IMR-90 (cell line): ENCODE results near the gene NT5DC3. TPM values are rescaled to one million over a fixed set of nuclear protein-coding genes. Genes with fewer than 3 reads are reported as not detected.
A peak's percentile ranks its signal among the peaks of the same experiment; 100 is the strongest.

Source experiments
- ATAC-seq: fragments of 200-7000 bp; cut with Tn5 transposase; 2 replicates; pipeline ENCODE4 v1.9.1; 2020; ENCODE audit warnings: low read depth, mild to moderate bottlenecking, moderate library complexity
- Bru-seq: library from RNA; stranded (reverse); fragments of 400-500 nt; gene quantifications from one replicate; lab custom pipeline; 2021; lab: Mats Ljungman, UMichigan
- BruChase-seq, 2 experiments: library from RNA; stranded (reverse); fragments of 400-500 nt; gene quantifications; one replicate each; lab custom pipeline; 2021; lab: Mats Ljungman, UMichigan
- BruUV-seq: library from RNA; stranded (reverse); fragments of 400-500 nt; replicated peaks from 2 replicates; lab custom pipeline; 2021; lab: Mats Ljungman, UMichigan
- CTCF ChIA-PET: fragments of 300-600 bp; formaldehyde crosslinking; extraction: SDS; loops from one replicate; lab custom pipeline; 2021; ENCODE audit warnings: antibody characterized with exemption; lab: Yijun Ruan, JAX
- POLR2A ChIA-PET: fragments of 300-600 bp; sonication (Branson Sonifier 250); formaldehyde crosslinking; loops from one replicate; lab custom pipeline; 2022; ENCODE audit warnings: antibody characterized with exemption; ENCODE audit not compliant: unreplicated experiment; lab: Charles Lee
- DNase-seq: peaks from one replicate; pipeline ENCODE4 v3.0.0; 2013
- H2AFZ ChIP-seq: replicated peaks from 2 replicates; pipeline ENCODE3; 2013; ENCODE audit warnings: low read length, mild to moderate bottlenecking; ENCODE audit not compliant: poor library complexity
- H2AK5ac ChIP-seq: 2 replicates; pipeline ENCODE4 v1.6.1; 2013; ENCODE audit warnings: low read depth, low read length, inconsistent platforms
- H2AK9ac ChIP-seq: replicated peaks from 2 replicates; pipeline ENCODE3; 2013; ENCODE audit warnings: mild to moderate bottlenecking, low read depth, low read length, moderate library complexity; ENCODE audit not compliant: poor library complexity
- H2BK120ac ChIP-seq: 2 replicates; pipeline ENCODE4 v1.6.1; 2013; ENCODE audit warnings: low read depth, low read length, inconsistent platforms
- H2BK15ac ChIP-seq: 3 replicates; pipeline ENCODE4 v1.6.1; 2013; ENCODE audit warnings: low read depth, low read length, inconsistent platforms
- H2BK20ac ChIP-seq: 2 replicates; pipeline ENCODE4 v1.6.1; 2013; ENCODE audit warnings: low read depth, mild to moderate bottlenecking, inconsistent platforms, low read length, moderate library complexity
- H2BK5ac ChIP-seq: 2 replicates; pipeline ENCODE4 v1.6.1; 2013; ENCODE audit warnings: mild to moderate bottlenecking, low read depth, low read length, inconsistent platforms; ENCODE audit not compliant: poor library complexity, severe bottlenecking
- H3K14ac ChIP-seq: replicated peaks from 2 replicates; pipeline ENCODE4 v1.6.1; 2013; ENCODE audit warnings: low read depth, low read length, inconsistent platforms
- H3K18ac ChIP-seq: 2 replicates; pipeline ENCODE4 v1.6.1; 2013; ENCODE audit warnings: low read depth, low read length, control low read depth
- H3K23ac ChIP-seq: 2 replicates; pipeline ENCODE4 v1.6.1; 2013; ENCODE audit warnings: low read depth, low read length, inconsistent platforms
- H3K27ac ChIP-seq: 2 replicates; pipeline ENCODE4 v1.5.1; 2013; ENCODE audit warnings: mild to moderate bottlenecking, control low read depth, low read length; ENCODE audit not compliant: insufficient read depth
- H3K27me3 ChIP-seq: 2 replicates; pipeline ENCODE4 v1.6.1; 2013; ENCODE audit warnings: low read length; ENCODE audit not compliant: control insufficient read depth, insufficient read depth
- H3K36me3 ChIP-seq: 2 replicates; pipeline ENCODE4 v1.6.1; 2013; ENCODE audit warnings: low read length, mixed read lengths; ENCODE audit not compliant: control insufficient read depth, insufficient read depth
- H3K4ac ChIP-seq: 2 replicates; pipeline ENCODE4 v1.6.1; 2013; ENCODE audit warnings: low read depth, low read length, inconsistent platforms
- H3K4me1 ChIP-seq: 2 replicates; pipeline ENCODE4 v1.6.1; 2013; ENCODE audit warnings: low read length, mixed read lengths; ENCODE audit not compliant: control insufficient read depth, insufficient read depth
- H3K4me2 ChIP-seq: 2 replicates; pipeline ENCODE4 v1.6.1; 2013; ENCODE audit warnings: low read depth, mild to moderate bottlenecking, control low read depth, low read length, moderate library complexity
- H3K4me3 ChIP-seq: 2 replicates; pipeline ENCODE4 v1.5.1; 2013; ENCODE audit warnings: low read depth, mild to moderate bottlenecking, control low read depth, low read length, moderate library complexity; ENCODE audit not compliant: insufficient read depth
- H3K56ac ChIP-seq: 2 replicates; pipeline ENCODE4 v1.6.1; 2013; ENCODE audit warnings: low read length, inconsistent platforms; ENCODE audit not compliant: insufficient read depth; ENCODE audit errors: extremely low read depth
- H3K79me1 ChIP-seq, 2 experiments: 2 replicates each; pipeline ENCODE4 v1.6.1; 2013; ENCODE audit warnings: low read length in 2 of 2, inconsistent platforms in 1 of 2, low read depth in 1 of 2
- H3K9ac ChIP-seq: 2 replicates; pipeline ENCODE4 v1.6.1; 2013; ENCODE audit warnings: low read depth, low read length, control low read depth
- H3K9me1 ChIP-seq: 2 replicates; pipeline ENCODE4 v1.6.1; 2013; ENCODE audit warnings: low read length, inconsistent platforms; ENCODE audit not compliant: insufficient read depth
- H3K9me3 ChIP-seq: 2 replicates; pipeline ENCODE4 v1.6.1; 2013; ENCODE audit warnings: low read length; ENCODE audit not compliant: control insufficient read depth, insufficient read depth
- H4K20me1 ChIP-seq: 2 replicates; pipeline ENCODE4 v1.6.1; 2013; ENCODE audit warnings: low read length, inconsistent platforms; ENCODE audit not compliant: insufficient read depth
- H4K5ac ChIP-seq: 2 replicates; pipeline ENCODE4 v1.6.1; 2013; ENCODE audit warnings: mild to moderate bottlenecking, low read depth, low read length, control low read depth
- H4K8ac ChIP-seq, 2 experiments: 2 replicates each; pipeline ENCODE4 v1.6.1; 2013; ENCODE audit warnings: low read depth in 2 of 2, low read length in 2 of 2, control low read depth in 1 of 2, inconsistent platforms in 1 of 2
- H4K91ac ChIP-seq: 2 replicates; pipeline ENCODE4 v1.6.1; 2013; ENCODE audit warnings: low read depth, low read length, inconsistent platforms; ENCODE audit not compliant: insufficient read depth
- MAFK ChIP-seq: IDR thresholded peaks from 2 replicates; pipeline ENCODE4 v1.6.1; 2012; ENCODE audit warnings: low read depth, low read length, improper control_type of control experiment
- MAZ ChIP-seq: IDR thresholded peaks from 2 replicates; pipeline ENCODE4 v1.6.1; 2012; ENCODE audit warnings: low read depth, mild to moderate bottlenecking, low read length, improper control_type of control experiment, moderate library complexity, borderline replicate concordance
- MXI1 ChIP-seq: IDR thresholded peaks from 2 replicates; pipeline ENCODE4 v1.6.1; 2012; ENCODE audit warnings: low read depth, mild to moderate bottlenecking, low read length, moderate library complexity, borderline replicate concordance
- POLR2A ChIP-seq: IDR thresholded peaks from 2 replicates; pipeline ENCODE4 v1.6.1; 2012; ENCODE audit warnings: mild to moderate bottlenecking, low read depth, low read length
- RFX5 ChIP-seq: IDR thresholded peaks from 2 replicates; pipeline ENCODE4 v1.8.0; 2012; ENCODE audit warnings: low read depth, mild to moderate bottlenecking, low read length, moderate library complexity
- SMC3 ChIP-seq: fragments of 150-350 bp; IDR thresholded peaks from 2 replicates; pipeline ENCODE4 v1.6.1; 2016; ENCODE audit warnings: low read depth, mild to moderate bottlenecking, antibody characterized with exemption, low read length, moderate library complexity
- WGBS, 2 experiments: methylation state at CpG; one replicate each; pipeline versions ENCODE4 v1.1.5 to v1.1.7; 2013; ENCODE audit warnings: missing lambda C conversion rate in 2 of 2; ENCODE audit not compliant: insufficient read length in 1 of 2; ENCODE audit errors: extremely low coverage in 2 of 2; 5-methylcytosine and 5-hydroxymethylcytosine counted together
- dilution Hi-C: fragments of 300-500 bp; cut with HindIII; formaldehyde crosslinking; loops from one replicate; pipeline ENCODE4 v1.14.3; 2018; ENCODE audit warnings: low sequenced_read_pairs; ENCODE audit not compliant: unreplicated experiment
- in situ Hi-C: fragments of 300-500 bp; cut with MboI; formaldehyde crosslinking; loops from 3 replicates; pipeline ENCODE4 v1.14.3; 2019; ENCODE audit warnings: low sequenced_read_pairs, inconsistent platforms, mixed read lengths
- intact Hi-C: fragments of 100-400 bp; cut with micrococcal nuclease; formaldehyde crosslinking; loops from 2 replicates; pipeline ENCODE4 v1.10.0; 2022
- long read RNA-seq: library from polyadenylated mRNA; unstranded; transcript quantifications from one replicate; pipeline ENCODE4 v2.0.0, GENCODE V29; 2021; ENCODE audit not compliant: unreplicated experiment
- polyA plus RNA-seq, 3 experiments: library from polyadenylated mRNA; depleted of rRNA; stranded (reverse); fragments of >200 nt; gene quantifications; 2 replicates each; pipeline ENCODE4 v1.2.3, GENCODE V29; 2012; ENCODE audit warnings: low replicate concordance in 1 of 3
- total RNA-seq: library from RNA; depleted of rRNA; stranded (reverse); fragments of >200 nt; gene quantifications from 2 replicates; pipeline ENCODE4 v1.2.3, GENCODE V29; 2012; rRNA removed
- TF ChIP-seq, protein P1 (sequence below): fragments of 150-350 bp; IDR thresholded peaks from 2 replicates; pipeline ENCODE4 v1.6.1; 2017; ENCODE audit warnings: mild to moderate bottlenecking, antibody characterized with exemption, low read length, low read depth

Gene NT5DC3
- total RNA-seq (17.6 and 23.1 TPM in 2 replicates), polyA plus RNA-seq (2012; rRNA removed) (5.6 and 7.3 TPM in 2 replicates), Bru-seq, nascent RNA (percentile 75 among the genes with signal in this experiment), BruChase-seq, experiment 1, labeled RNA remaining after a 6-hour chase (percentile 62 among the genes with signal in this experiment), BruChase-seq, experiment 2, labeled RNA remaining after a 2-hour chase (percentile 71 among the genes with signal in this experiment)
- 2.6 and 3.2 TPM in 2 replicates for polyA plus RNA-seq (2012; cell fraction: cytosol; rRNA removed)
- polyA plus RNA-seq (2012; cell fraction: nucleus; rRNA removed; ENCODE audit: low replicate concordance), result 6.3 and 13.5 TPM in 2 replicates
- long read RNA-seq, partial matches to known transcripts, result 1 of 3 reads
- long read RNA-seq, other reads (novel, unspliced or antisense), result 2 of 3 reads

DNA sequence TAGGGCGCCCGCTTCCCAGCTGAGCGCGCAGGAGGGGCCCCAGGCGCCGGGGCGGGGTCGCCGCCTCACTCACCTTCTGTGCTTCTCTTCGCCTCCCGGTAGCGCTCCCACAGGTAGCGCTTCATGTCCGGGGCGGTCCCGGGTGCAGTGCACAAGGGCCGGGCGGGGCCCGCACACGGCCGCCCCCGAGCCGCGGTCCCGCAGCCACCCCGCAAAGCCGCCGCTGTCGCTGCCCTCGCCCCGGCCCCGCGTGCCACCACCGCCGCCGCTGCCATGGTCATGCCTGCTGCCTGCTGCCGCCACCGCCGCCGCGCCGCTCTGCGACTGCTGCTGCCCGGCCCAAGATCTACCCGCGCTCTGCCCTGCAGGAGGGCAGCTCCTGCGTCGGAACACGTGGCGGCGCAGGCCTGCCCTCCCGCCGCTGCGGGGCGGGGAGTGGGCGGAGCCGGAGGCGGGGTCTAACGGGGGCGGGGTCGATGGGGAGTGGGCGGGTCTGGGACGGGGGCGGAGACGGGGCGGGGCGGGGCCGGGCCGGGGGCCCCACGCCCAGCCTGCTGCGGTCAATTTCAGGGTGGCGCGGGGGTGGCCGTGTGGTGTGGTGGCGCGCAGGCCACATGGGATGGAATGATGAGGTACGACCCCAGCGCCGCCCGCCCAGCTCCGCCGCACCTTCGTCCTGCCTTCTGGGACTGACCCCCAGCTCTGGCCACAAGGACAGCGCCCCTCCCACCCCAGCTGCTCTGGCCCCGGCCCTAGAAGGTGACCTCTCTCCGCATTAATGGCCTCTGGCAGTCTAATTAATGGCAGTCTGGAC lies at the start of gene NT5DC3:
Gene NT5DC3 (minus strand): TSS at position 359 of the 814 bp plus-strand sequence. CDS start 78 bp downstream, at position 281.
- dilution Hi-C loops, result no loop called here
- WGBS, 2 experiments, result 0% methylated on average over 29 of the region's 86 CpGs; no CpG with 5 or more reads in 1 of the 2 experiments
- H3K9me3 ChIP-seq, result no peaks in the 10 kb centered on the region

More for the DNA sequence above, at the start of gene NT5DC3:
- no peaks in the 10 kb centered on the region for H3K36me3 ChIP-seq
- BruUV-seq, result no TSS peak
- CTCF ChIA-PET, result interaction anchor here (0.5 to 1.0 kb wide), 3 partner anchors 8 to 15 kb away, joined by 3 read pairs; no protein-coding TSS in a partner anchor
- peak within 1 kb of the TSS; percentile 90 for H3K23ac ChIP-seq
- H3K4me3 ChIP-seq, result peak within 1 kb of the TSS; percentile 95
- intact Hi-C loops (loop anchor here (5.0 kb wide), 1 partner anchor 34 kb away; no protein-coding TSS in a partner anchor), in situ Hi-C loops (no loop called here)
- H3K18ac ChIP-seq, result peak within 1 kb of the TSS; percentile 44; the same call in 1 of the 2 replicates
- H2AK5ac ChIP-seq, result peak within 1 kb of the TSS; percentile 9; the same call in 1 of the 2 replicates
- peak within 1 kb of the TSS; percentile 81 for H3K9ac ChIP-seq
- peak within 1 kb of the TSS; percentile 31 for H4K91ac ChIP-seq
- peak within 1 kb of the TSS; percentile 5; the same call in 1 of the 2 replicates for H2BK120ac ChIP-seq
- H2BK20ac ChIP-seq, result no peak within 1 kb of the TSS
- DNase-seq, result peak; percentile 74
- H2BK15ac ChIP-seq, result peak within 1 kb of the TSS; percentile 56; the same call in 1 of the 3 replicates
- peak; percentile 95 for ATAC-seq
- H4K8ac ChIP-seq, result peak within 1 kb of the TSS in 1 of 2 experiments; percentile 58; a peak in 2 of 4 replicates
- H3K4me2 ChIP-seq, result peak within 1 kb of the TSS; percentile 97
- H3K14ac ChIP-seq, result peak within 1 kb of the TSS; percentile 67
- peaks cover 12% of the 10 kb centered on the region for H4K20me1 ChIP-seq
- peaks cover 16 to 24% of the 10 kb centered on the region in 2 experiments for H3K79me1 ChIP-seq
- H2BK5ac ChIP-seq, result peak within 1 kb of the TSS; percentile 67
- peak within 1 kb of the TSS; percentile 51 for H3K27ac ChIP-seq
- H2AFZ ChIP-seq, result peak within 1 kb of the TSS; percentile 97
- peaks cover 9% of the 10 kb centered on the region for H3K4me1 ChIP-seq
- peak within 1 kb of the TSS; percentile 61 for H3K4ac ChIP-seq
- H2AK9ac ChIP-seq, result peak within 1 kb of the TSS; percentile 96
- H3K56ac ChIP-seq, result no peak within 1 kb of the TSS
- peak within 1 kb of the TSS; percentile 16 for H4K5ac ChIP-seq
- peaks cover 9% of the 10 kb centered on the region for H3K9me1 ChIP-seq
- no peaks in the 10 kb centered on the region for H3K27me3 ChIP-seq
- TF ChIP-seq, protein P1, sequence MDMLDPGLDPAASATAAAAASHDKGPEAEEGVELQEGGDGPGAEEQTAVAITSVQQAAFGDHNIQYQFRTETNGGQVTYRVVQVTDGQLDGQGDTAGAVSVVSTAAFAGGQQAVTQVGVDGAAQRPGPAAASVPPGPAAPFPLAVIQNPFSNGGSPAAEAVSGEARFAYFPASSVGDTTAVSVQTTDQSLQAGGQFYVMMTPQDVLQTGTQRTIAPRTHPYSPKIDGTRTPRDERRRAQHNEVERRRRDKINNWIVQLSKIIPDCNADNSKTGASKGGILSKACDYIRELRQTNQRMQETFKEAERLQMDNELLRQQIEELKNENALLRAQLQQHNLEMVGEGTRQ, result peak; percentile 81
- no peak for TF ChIP-seq SMC3
- peak; percentile 61; the same call in 1 of the 2 replicates for TF ChIP-seq MAZ
- TF ChIP-seq POLR2A, result peak; percentile 82
- TF ChIP-seq MXI1, result peak; percentile 99
- TF ChIP-seq MAFK, result no peak
- no peak for TF ChIP-seq RFX5
- POLR2A ChIA-PET, result no interaction called here
